GM12892 (cell line): ENCODE measurements around the gene DNMT3B.

ENCODE experiments used
- POLR2AphosphoS5 ChIP-seq: IDR thresholded peaks from 2 replicates; pipeline ENCODE4 v1.6.1; 2011; ENCODE audit warnings: low read depth, low read length, control low read depth
- TAF1 ChIP-seq: IDR thresholded peaks from 2 replicates; pipeline ENCODE4 v1.6.1; 2011; ENCODE audit warnings: low read depth, mild to moderate bottlenecking, control low read depth, low read length, borderline replicate concordance

GRCh38 chr20:32842688-32843524 is 80.7 kb downstream of the DNMT3B start:
- TF ChIP-seq TAF1, result no peak
- TF ChIP-seq POLR2AphosphoS5, result no peak
